NT2/D1 (cell line): ENCODE measurements around the gene TNFRSF8.

ENCODE experiments used
- DNase-seq: peaks from one replicate; pipeline ENCODE4 v3.0.0-alpha.2; 2011; ENCODE audit warnings: low read depth, low spot score
- H3K27me3 ChIP-seq: 2 replicates; pipeline ENCODE4 v1.6.0; 2011; ENCODE audit warnings: mild to moderate bottlenecking; ENCODE audit not compliant: insufficient read length, insufficient read depth
- H3K36me3 ChIP-seq: 2 replicates; pipeline ENCODE4 v1.6.1; 2011; ENCODE audit warnings: mild to moderate bottlenecking, low read length, mixed read lengths; ENCODE audit not compliant: insufficient read depth, insufficient read length
- H3K4me1 ChIP-seq: 2 replicates; pipeline ENCODE4 v1.5.1; 2011; ENCODE audit not compliant: insufficient read depth, insufficient read length
- H3K4me3 ChIP-seq: 2 replicates; pipeline ENCODE4 v1.5.1; 2011; ENCODE audit warnings: low read depth; ENCODE audit not compliant: insufficient read length
- H3K9ac ChIP-seq: 2 replicates; pipeline ENCODE4 v1.6.0; 2011; ENCODE audit warnings: low read depth; ENCODE audit not compliant: insufficient read length
- H3K9me3 ChIP-seq: 2 replicates; pipeline ENCODE4 v1.5.1; 2011; ENCODE audit warnings: mild to moderate bottlenecking, low read length; ENCODE audit not compliant: insufficient read depth
- SUZ12 ChIP-seq: IDR thresholded peaks from 2 replicates; pipeline ENCODE4 v1.6.1; 2011; ENCODE audit not compliant: insufficient read length, insufficient read depth; ENCODE audit errors: extremely low read depth
- YY1 ChIP-seq: IDR thresholded peaks from 2 replicates; pipeline ENCODE4 v1.6.1; 2011; ENCODE audit not compliant: insufficient read length, insufficient read depth
- ZNF274 ChIP-seq: IDR thresholded peaks from 2 replicates; pipeline ENCODE4 v1.6.1; 2011; ENCODE audit warnings: mild to moderate bottlenecking, low read depth, low read length

TNFRSF8 gene

GRCh38 chr1:12171206-12172041 lies 108.3 kb downstream of the TNFRSF8 start:
- TF ChIP-seq SUZ12 (no peak), ZNF274 (no peak), YY1 (no peak)
- Histone ChIP-seq H3K27me3 (peaks cover 20% of the 10 kb centered on the region), H3K9ac (no peak overlapping the region), H3K36me3 (no peaks in the 10 kb centered on the region), H3K4me3 (no peak overlapping the region), H3K9me3 (no peaks in the 10 kb centered on the region), H3K4me1 (peaks cover 14% of the 10 kb centered on the region)
- DNase-seq, result no peak

GRCh38 chr1:12172042-12172851 lies 109.1 kb downstream of the TNFRSF8 start:
- H3K4me3 ChIP-seq, result no peak overlapping the region
- peaks cover 13% of the 10 kb centered on the region for H3K27me3 ChIP-seq
- no peaks in the 10 kb centered on the region for H3K36me3 ChIP-seq
- H3K9me3 ChIP-seq, result no peaks in the 10 kb centered on the region
- H3K9ac ChIP-seq, result no peak overlapping the region
- peaks cover 18% of the 10 kb centered on the region for H3K4me1 ChIP-seq
- DNase-seq, result no peak
- TF ChIP-seq ZNF274, result no peak
- no peak for TF ChIP-seq YY1
- no peak for TF ChIP-seq SUZ12

GRCh38 chr1:12173041-12173509 lies 110.0 kb downstream of the TNFRSF8 start:
- peaks cover 4% of the 10 kb centered on the region for H3K27me3 ChIP-seq
- peaks cover 23% of the 10 kb centered on the region for H3K4me1 ChIP-seq
- H3K9me3 ChIP-seq, result no peaks in the 10 kb centered on the region
- no peak overlapping the region for H3K9ac ChIP-seq
- DNase-seq, result no peak
- H3K36me3 ChIP-seq, result no peaks in the 10 kb centered on the region
- no peak for TF ChIP-seq YY1
- no peak for TF ChIP-seq ZNF274
- no peak for TF ChIP-seq SUZ12
- H3K4me3 ChIP-seq, result no peak overlapping the region

GRCh38 chr1:12173631-12174121 lies 110.6 kb downstream of the TNFRSF8 start:
- TF ChIP-seq ZNF274 (no peak), SUZ12 (no peak), YY1 (no peak)
- H3K27me3 ChIP-seq, result no peaks in the 10 kb centered on the region
- peaks cover 23% of the 10 kb centered on the region for H3K4me1 ChIP-seq
- no peaks in the 10 kb centered on the region for H3K36me3 ChIP-seq
- H3K9ac ChIP-seq, result no peak overlapping the region
- no peak for DNase-seq
- H3K9me3 ChIP-seq, result no peaks in the 10 kb centered on the region
- H3K4me3 ChIP-seq, result no peak overlapping the region

- peaks cover 29% of the 10 kb centered on the region for H3K4me1 ChIP-seq
- no peak for TF ChIP-seq ZNF274
- no peak for TF ChIP-seq YY1
- TF ChIP-seq SUZ12, result no peak
- H3K9ac ChIP-seq, result peak overlapping the region; percentile 21
- no peaks in the 10 kb centered on the region for H3K36me3 ChIP-seq
- no peaks in the 10 kb centered on the region for H3K9me3 ChIP-seq
- H3K27me3 ChIP-seq, result no peaks in the 10 kb centered on the region
- no peak for DNase-seq
- H3K4me3 ChIP-seq, result no peak overlapping the region
Measured at GRCh38 chr1:12174924-12175810, 112.1 kb downstream of the TNFRSF8 start.

GRCh38 chr1:12176298-12177118 lies 113.4 kb downstream of the TNFRSF8 start:
- Histone ChIP-seq H3K4me3 (no peak overlapping the region), H3K9ac (no peak overlapping the region), H3K9me3 (no peaks in the 10 kb centered on the region), H3K27me3 (no peaks in the 10 kb centered on the region), H3K36me3 (no peaks in the 10 kb centered on the region), H3K4me1 (peaks cover 29% of the 10 kb centered on the region)
- TF ChIP-seq YY1 (no peak), ZNF274 (no peak)
- DNase-seq, result no peak
